GM18507 (cell line): Measurements from ENCODE around the gene TOX2.

Source experiments
- DNase-seq: peaks from one replicate; pipeline ENCODE4 v3.0.0; 2011; ENCODE audit warnings: low read depth; ENCODE audit not compliant: insufficient read length; ENCODE audit errors: extremely low spot score
- FAIRE-seq: peaks from 2 replicates; lab custom pipeline; 2011; peaks lifted over from hg19 to GRCh38; lab: Jason Lieb, UNC

TOX2 gene

GRCh38 chr20:44104798-44105517 is 190.3 kb downstream of the TOX2 start:
- DNase-seq = no peak
- no peak for FAIRE-seq

GRCh38 chr20:44106615-44107014 is 192.0 kb downstream of the TOX2 start:
- no peak for FAIRE-seq
- no peak for DNase-seq

- no peak for FAIRE-seq
Measured at GRCh38 chr20:44109951-44110361, 195.3 kb downstream of the TOX2 start.

GRCh38 chr20:44110816-44111568 is 196.3 kb downstream of the TOX2 start:
- DNase-seq (no peak), FAIRE-seq (no peak)

More at GRCh38 chr20:44109951-44110361, 195.3 kb downstream of the TOX2 start:
- no peak for DNase-seq

GRCh38 chr20:44111712-44112335 is 197.2 kb downstream of the TOX2 start:
- DNase-seq = no peak
- no peak for FAIRE-seq

- FAIRE-seq (no peak), DNase-seq (no peak)
Measured at GRCh38 chr20:44112456-44112855, 197.8 kb downstream of the TOX2 start.

- no peak for DNase-seq
- FAIRE-seq = no peak
Measured at GRCh38 chr20:44112889-44113617, 198.4 kb downstream of the TOX2 start.

- FAIRE-seq = no peak
Measured at GRCh38 chr20:44113618-44114376, 199.1 kb downstream of the TOX2 start.

GRCh38 chr20:44115181-44115580 is 200.5 kb downstream of the TOX2 start:
- FAIRE-seq = no peak

More at GRCh38 chr20:44113618-44114376, 199.1 kb downstream of the TOX2 start:
- DNase-seq = no peak

GRCh38 chr20:44115762-44116644 is 201.4 kb downstream of the TOX2 start:
- no peak for FAIRE-seq

More at GRCh38 chr20:44115181-44115580, 200.5 kb downstream of the TOX2 start:
- no peak for DNase-seq

GRCh38 chr20:44117296-44118184 is 202.9 kb downstream of the TOX2 start:
- no peak for DNase-seq
- no peak for FAIRE-seq

More at GRCh38 chr20:44115762-44116644, 201.4 kb downstream of the TOX2 start:
- no peak for DNase-seq

GRCh38 chr20:44118185-44119033 is 203.8 kb downstream of the TOX2 start:
- no peak for DNase-seq
- FAIRE-seq = no peak
